Hepatocyte (in vitro differentiated cells): ENCODE measurements around the gene HOXC9.

ENCODE experiments used
- CTCF ChIP-seq: fragments of 200-600 bp; sonication (generic); IDR thresholded peaks from 2 replicates; pipeline ENCODE4 v1.5.1; 2016; ENCODE audit warnings: antibody characterized with exemption, mild to moderate bottlenecking; ENCODE audit not compliant: poor library complexity
- EZH2 ChIP-seq: fragments of 200-600 bp; sonication (generic); IDR thresholded peaks from 2 replicates; pipeline ENCODE4 v1.6.1; 2016; ENCODE audit warnings: antibody characterized with exemption, mild to moderate bottlenecking, borderline replicate concordance

- TF ChIP-seq CTCF (no peak), EZH2 (peak; percentile 7)
Measured at GRCh38 chr12:53971129-53971528, 28.8 kb upstream of the HOXC9 start.
